OCI-LY7 (cell line): ENCODE measurements around the gene DNAH9. TPM values are rescaled to one million over a fixed set of nuclear protein-coding genes. Genes with fewer than 3 reads are reported as not detected.

ENCODE experiments used
- BruUV-seq: library from RNA; stranded (reverse); fragments of 400-500 nt; replicated peaks from 2 replicates; lab custom pipeline; 2021; lab: Mats Ljungman, UMichigan
- CTCF ChIA-PET: fragments of 300-600 bp; sonication (Branson Sonifier 250); formaldehyde crosslinking; loops from one replicate; lab custom pipeline; 2022; ENCODE audit warnings: antibody characterized with exemption; ENCODE audit not compliant: unreplicated experiment; lab: Charles Lee
- POLR2A ChIA-PET: fragments of 300-600 bp; sonication (Branson Sonifier 250); formaldehyde crosslinking; loops from one replicate; lab custom pipeline; 2022; ENCODE audit warnings: antibody characterized with exemption; lab: Charles Lee
- DNase-seq: peaks from one replicate; pipeline ENCODE4 v3.0.0-alpha.2; 2015; ENCODE audit warnings: low spot score
- H2AFZ ChIP-seq: fragments of 200-600 bp; sonication (generic), shearing (Covaris generic); 2 replicates; pipeline ENCODE4 v1.6.1; 2014; ENCODE audit warnings: mild to moderate bottlenecking, antibody characterized with exemption, low read length, moderate library complexity
- H3K27ac ChIP-seq: fragments of 200-600 bp; sonication (generic); 2 replicates; pipeline ENCODE4 v1.5.1; 2014; ENCODE audit warnings: mixed run types, low read depth, mild to moderate bottlenecking, moderate library complexity, low read length, inconsistent platforms; ENCODE audit not compliant: poor library complexity, severe bottlenecking
- H3K36me3 ChIP-seq: fragments of 200-600 bp; sonication (generic); 2 replicates; pipeline ENCODE4 v1.6.1; 2014; ENCODE audit warnings: mild to moderate bottlenecking, antibody characterized with exemption, low read length, moderate library complexity, mixed read lengths; ENCODE audit not compliant: insufficient read depth
- H3K4me1 ChIP-seq: fragments of 200-600 bp; sonication (generic); 2 replicates; pipeline ENCODE4 v1.5.1; 2014; ENCODE audit warnings: mild to moderate bottlenecking, low read length; ENCODE audit not compliant: insufficient read depth, poor library complexity, severe bottlenecking
- H3K4me2 ChIP-seq: fragments of 200-600 bp; sonication (generic); 2 replicates; pipeline ENCODE4 v1.6.1; 2014; ENCODE audit warnings: mild to moderate bottlenecking, low read length
- H3K4me3 ChIP-seq: fragments of 200-600 bp; sonication (generic); 2 replicates; pipeline ENCODE4 v1.5.1; 2014; ENCODE audit warnings: mild to moderate bottlenecking, low read depth, low read length; ENCODE audit not compliant: poor library complexity, severe bottlenecking
- H3K79me2 ChIP-seq: fragments of 200-600 bp; sonication (generic); 2 replicates; pipeline ENCODE4 v1.6.1; 2016; ENCODE audit warnings: low read depth, mild to moderate bottlenecking, low read length, moderate library complexity, mixed read lengths; ENCODE audit not compliant: insufficient read depth
- H3K9me2 ChIP-seq: fragments of 200-600 bp; sonication (generic); 2 replicates; pipeline ENCODE4 v1.6.1; 2016; ENCODE audit warnings: mild to moderate bottlenecking, low read length, mixed read lengths; ENCODE audit not compliant: insufficient read depth
- H3K9me3 ChIP-seq: fragments of 200-600 bp; sonication (generic); 2 replicates; pipeline ENCODE4 v1.6.1; 2014; ENCODE audit warnings: mild to moderate bottlenecking, mixed run types, low read length, mixed read lengths
- H4K20me1 ChIP-seq: fragments of 200-600 bp; sonication (generic); 2 replicates; pipeline ENCODE4 v1.6.1; 2014; ENCODE audit warnings: mild to moderate bottlenecking, antibody characterized with exemption, low read length, moderate library complexity, mixed read lengths; ENCODE audit not compliant: insufficient read depth
- EZH2phosphoT487 ChIP-seq: fragments of 200-600 bp; sonication (generic); IDR thresholded peaks from 2 replicates; pipeline ENCODE4 v1.6.1; 2018; ENCODE audit warnings: low read depth, borderline replicate concordance, mild to moderate bottlenecking, mixed run types, antibody characterized with exemption, low read length, moderate library complexity, mixed read lengths
- intact Hi-C: fragments of 100-400 bp; cut with micrococcal nuclease; formaldehyde crosslinking; loops from one replicate; pipeline ENCODE4 v1.10.0; 2022; ENCODE audit not compliant: unreplicated experiment
- total RNA-seq, 2 experiments: library from RNA; depleted of rRNA in 1 of 2; stranded (reverse); fragments of >200 nt in 1 of 2; shearing (Covaris generic) in 1 of 2; gene quantifications; 2 replicates each; pipeline ENCODE4 v1.2.3, GENCODE V29; 2014 to 2022
- TF ChIP-seq, protein P1 (sequence below): fragments of 200-600 bp; sonication (generic); conservative IDR thresholded peaks from 2 replicates; pipeline ENCODE4 v1.5.1; 2014; ENCODE audit warnings: mild to moderate bottlenecking, antibody characterized with exemption, low read length, moderate library complexity, mixed read lengths

DNAH9 gene
- total RNA-seq, 2 experiments from 2014 or later: not detected

DNA sequence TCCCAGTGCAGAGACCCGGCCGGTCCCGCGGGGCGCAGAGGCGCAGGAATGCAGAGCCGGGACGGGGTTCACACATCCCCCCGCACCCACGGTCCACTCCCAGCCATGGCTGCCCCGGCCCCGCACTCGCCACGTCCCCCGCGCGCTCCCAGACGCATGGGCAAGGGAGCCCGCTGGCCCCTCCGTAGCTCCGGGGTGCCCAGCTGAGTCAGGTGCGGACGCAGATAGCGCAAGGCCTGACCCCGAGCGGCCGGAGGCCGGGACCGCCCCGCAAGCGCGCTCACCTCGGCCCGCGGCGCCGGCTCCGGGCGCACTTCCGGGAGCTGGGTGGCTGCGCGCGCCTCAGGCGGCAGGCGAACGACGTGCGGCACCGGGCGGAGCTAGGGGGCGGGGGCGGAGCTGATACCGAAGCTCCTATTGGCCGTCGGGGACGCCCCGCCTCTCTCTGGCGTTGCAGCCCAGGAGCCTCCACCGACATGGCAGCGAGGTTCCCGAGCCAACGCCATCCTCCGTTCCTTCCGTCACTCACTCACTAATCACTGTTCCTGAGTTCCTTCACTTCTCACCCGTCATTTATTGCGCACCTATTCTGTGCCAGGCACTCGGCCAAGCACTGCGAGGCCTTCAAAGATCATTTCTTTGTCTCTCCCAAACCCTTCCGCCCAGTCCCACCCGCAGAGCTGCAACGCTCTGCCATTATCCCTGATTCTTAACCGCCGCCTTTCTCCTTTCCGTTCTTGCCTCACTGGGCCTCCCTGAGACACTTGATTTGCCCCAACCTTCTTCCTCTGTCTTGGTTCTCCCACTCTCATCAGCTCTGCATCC, 399.1 kb downstream of the DNAH9 start, which contains the start of gene ZNF18:
ZNF18 (minus strand) TSS at position 329 of the 825 bp plus-strand sequence. CDS start 4,646 bp downstream, outside the sequence.
- no peaks in the 10 kb centered on the region for H3K36me3 ChIP-seq
- H3K79me2 ChIP-seq: peaks cover 9% of the 10 kb centered on the region; the same call in 1 of the 2 replicates
- peak within 1 kb of the TSS; percentile 95 for H3K4me3 ChIP-seq
- H3K9me2 ChIP-seq: no peaks in the 10 kb centered on the region
- peak within 1 kb of the TSS; percentile 97 for H2AFZ ChIP-seq
- DNase-seq: peak; percentile 94
- BruUV-seq: no TSS peak
- peak within 1 kb of the TSS; percentile 91 for H3K4me2 ChIP-seq
- no peak for TF ChIP-seq EZH2phosphoT487
- TF ChIP-seq, protein P1, sequence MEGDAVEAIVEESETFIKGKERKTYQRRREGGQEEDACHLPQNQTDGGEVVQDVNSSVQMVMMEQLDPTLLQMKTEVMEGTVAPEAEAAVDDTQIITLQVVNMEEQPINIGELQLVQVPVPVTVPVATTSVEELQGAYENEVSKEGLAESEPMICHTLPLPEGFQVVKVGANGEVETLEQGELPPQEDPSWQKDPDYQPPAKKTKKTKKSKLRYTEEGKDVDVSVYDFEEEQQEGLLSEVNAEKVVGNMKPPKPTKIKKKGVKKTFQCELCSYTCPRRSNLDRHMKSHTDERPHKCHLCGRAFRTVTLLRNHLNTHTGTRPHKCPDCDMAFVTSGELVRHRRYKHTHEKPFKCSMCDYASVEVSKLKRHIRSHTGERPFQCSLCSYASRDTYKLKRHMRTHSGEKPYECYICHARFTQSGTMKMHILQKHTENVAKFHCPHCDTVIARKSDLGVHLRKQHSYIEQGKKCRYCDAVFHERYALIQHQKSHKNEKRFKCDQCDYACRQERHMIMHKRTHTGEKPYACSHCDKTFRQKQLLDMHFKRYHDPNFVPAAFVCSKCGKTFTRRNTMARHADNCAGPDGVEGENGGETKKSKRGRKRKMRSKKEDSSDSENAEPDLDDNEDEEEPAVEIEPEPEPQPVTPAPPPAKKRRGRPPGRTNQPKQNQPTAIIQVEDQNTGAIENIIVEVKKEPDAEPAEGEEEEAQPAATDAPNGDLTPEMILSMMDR: no peak
- intact Hi-C loops: loop anchor here (2.0 kb wide), 1 partner anchor 23 kb away; the partner anchor contains the start of gene MAP2K4
- ChIA-PET CTCF (interaction anchor here (0.6 kb wide), 1 partner anchor 12 kb away, joined by 3 read pairs; no protein-coding TSS in a partner anchor), POLR2A (interaction anchor here (0.6 to 2.1 kb wide), 15 partner anchors 9 to 1223 kb away, joined by 3 to 39 read pairs (median 3); partner anchors contain the start of gene MAP2K4)
- H3K27ac ChIP-seq: peak within 1 kb of the TSS; percentile 47
- peaks cover 9% of the 10 kb centered on the region for H3K4me1 ChIP-seq
- no peaks in the 10 kb centered on the region for H3K9me3 ChIP-seq
- H4K20me1 ChIP-seq: no peaks in the 10 kb centered on the region

- Histone ChIP-seq H3K79me2 (peaks cover 9% of the 10 kb centered on the region; the same call in 1 of the 2 replicates), H3K9me2 (no peaks in the 10 kb centered on the region), H3K27ac (no peak overlapping the region), H3K36me3 (no peaks in the 10 kb centered on the region), H4K20me1 (no peaks in the 10 kb centered on the region), H3K9me3 (no peaks in the 10 kb centered on the region), H3K4me3 (peak overlapping the region; percentile 95), H2AFZ (peak overlapping the region; percentile 97), H3K4me1 (peaks cover 9% of the 10 kb centered on the region), H3K4me2 (peak overlapping the region; percentile 62)
- no peak for DNase-seq
- intact Hi-C loops: loop anchor here (2.0 kb wide), 1 partner anchor 23 kb away; the partner anchor contains the start of gene MAP2K4
- TF ChIP-seq EZH2phosphoT487: no peak
- TF ChIP-seq, protein P1: no peak
- CTCF ChIA-PET: interaction anchor here (0.6 kb wide), 1 partner anchor 11 kb away, joined by 3 read pairs; no protein-coding TSS in a partner anchor
- BruUV-seq: no TSS peak
- POLR2A ChIA-PET: interaction anchor here (1.0 to 2.1 kb wide), 8 partner anchors 9 to 128 kb away, joined by 3 to 39 read pairs (median 4); partner anchors contain the start of gene MAP2K4
Observed at GRCh38 chr17:11997972-11998233, 399.6 kb downstream of the DNAH9 start.
